ENCODE results near the gene NEGR1.

The NEGR1 gene

DNA sequence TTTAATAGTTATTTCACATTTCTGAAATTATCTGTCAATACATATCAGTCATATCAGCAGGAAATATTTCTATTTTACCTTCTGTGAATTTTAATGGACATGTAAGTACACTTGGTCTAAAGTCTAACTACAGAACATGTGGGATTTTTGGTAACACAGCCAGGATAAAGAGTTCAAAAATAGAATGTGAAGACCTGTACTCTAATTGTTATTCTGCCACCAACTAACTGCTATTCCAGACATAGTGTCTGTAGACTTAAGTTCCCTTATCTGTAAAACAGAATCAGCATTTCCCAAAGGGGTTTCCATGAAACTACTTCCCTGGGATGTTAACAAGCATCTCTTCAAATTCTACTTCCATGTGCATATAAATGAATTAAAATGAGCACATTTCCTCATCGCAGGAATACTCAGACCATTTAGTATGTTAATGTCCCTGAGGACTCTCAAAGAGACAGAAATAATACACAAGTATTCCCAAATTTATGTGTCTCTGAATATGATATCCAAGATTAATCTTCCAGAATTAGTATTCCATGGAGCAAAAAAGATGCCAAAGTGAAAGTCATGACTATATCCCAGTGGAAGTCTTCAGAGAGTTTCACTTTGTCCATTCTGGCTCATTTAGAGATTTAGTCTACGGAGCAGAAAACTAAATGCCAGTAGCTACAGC lies 325.6 kb downstream of the NEGR1 start:
- DNase-seq (ENCODE audit: low read depth): no peak

DNA sequence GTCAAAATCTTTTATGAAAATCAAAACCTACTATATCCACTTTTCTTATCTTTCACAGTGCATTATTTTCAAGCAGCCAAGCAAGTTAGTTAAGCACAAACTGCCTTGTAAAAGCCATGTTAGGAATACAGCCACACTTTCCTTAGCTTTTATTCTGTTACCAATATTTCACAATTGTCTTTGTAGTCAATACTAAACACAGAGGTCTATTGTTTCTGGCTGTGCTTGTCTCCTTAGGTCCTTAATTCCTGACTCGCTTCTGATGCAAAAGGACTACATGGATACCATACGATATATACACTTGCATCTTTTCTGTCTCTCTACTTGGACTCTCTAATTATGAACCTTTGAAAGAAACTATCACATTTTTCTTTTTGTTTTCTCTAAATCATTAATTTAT lies 331.8 kb downstream of the NEGR1 start:
- TF ChIP-seq, protein P1, sequence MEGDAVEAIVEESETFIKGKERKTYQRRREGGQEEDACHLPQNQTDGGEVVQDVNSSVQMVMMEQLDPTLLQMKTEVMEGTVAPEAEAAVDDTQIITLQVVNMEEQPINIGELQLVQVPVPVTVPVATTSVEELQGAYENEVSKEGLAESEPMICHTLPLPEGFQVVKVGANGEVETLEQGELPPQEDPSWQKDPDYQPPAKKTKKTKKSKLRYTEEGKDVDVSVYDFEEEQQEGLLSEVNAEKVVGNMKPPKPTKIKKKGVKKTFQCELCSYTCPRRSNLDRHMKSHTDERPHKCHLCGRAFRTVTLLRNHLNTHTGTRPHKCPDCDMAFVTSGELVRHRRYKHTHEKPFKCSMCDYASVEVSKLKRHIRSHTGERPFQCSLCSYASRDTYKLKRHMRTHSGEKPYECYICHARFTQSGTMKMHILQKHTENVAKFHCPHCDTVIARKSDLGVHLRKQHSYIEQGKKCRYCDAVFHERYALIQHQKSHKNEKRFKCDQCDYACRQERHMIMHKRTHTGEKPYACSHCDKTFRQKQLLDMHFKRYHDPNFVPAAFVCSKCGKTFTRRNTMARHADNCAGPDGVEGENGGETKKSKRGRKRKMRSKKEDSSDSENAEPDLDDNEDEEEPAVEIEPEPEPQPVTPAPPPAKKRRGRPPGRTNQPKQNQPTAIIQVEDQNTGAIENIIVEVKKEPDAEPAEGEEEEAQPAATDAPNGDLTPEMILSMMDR (IDR thresholded peaks at IDR 0.05; ENCODE audit: control insufficient read depth, extremely low read depth, insufficient read depth): no peak
- H3K4me3 ChIP-seq (ENCODE audit: low read depth, low read length): no peak overlapping the region
- no peak for DNase-seq (ENCODE audit: low read depth)

More for the DNA sequence above, 325.6 kb downstream of the NEGR1 start:
- H3K4me3 ChIP-seq (ENCODE audit: low read depth, low read length): no peak overlapping the region
- TF ChIP-seq, protein P1 (IDR thresholded peaks at IDR 0.05; ENCODE audit: control insufficient read depth, extremely low read depth, insufficient read depth): no peak

DNA sequence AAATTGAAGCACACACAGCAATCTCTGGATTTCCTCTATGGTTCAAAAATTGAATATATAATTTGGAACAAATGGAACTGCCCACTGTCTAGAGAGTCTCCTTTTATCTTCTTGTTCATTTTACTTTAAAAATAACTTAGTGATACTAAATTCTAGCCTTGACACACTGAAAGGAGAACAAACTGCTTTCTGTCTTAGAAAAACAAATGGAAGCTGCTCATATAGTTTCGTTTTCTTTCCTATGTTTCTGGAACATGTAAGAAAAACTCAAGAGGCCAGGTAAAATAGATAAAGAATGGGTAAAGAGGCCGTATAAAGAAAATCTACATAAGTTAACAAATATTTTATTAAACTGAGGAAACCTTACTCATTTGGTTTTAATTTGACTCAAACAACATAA lies 332.7 kb downstream of the NEGR1 start:
- TF ChIP-seq, protein P1 (IDR thresholded peaks at IDR 0.05; ENCODE audit: control insufficient read depth, extremely low read depth, insufficient read depth): no peak
- DNase-seq (ENCODE audit: low read depth): no peak
- no peak overlapping the region for H3K4me3 ChIP-seq (ENCODE audit: low read depth, low read length)

DNA sequence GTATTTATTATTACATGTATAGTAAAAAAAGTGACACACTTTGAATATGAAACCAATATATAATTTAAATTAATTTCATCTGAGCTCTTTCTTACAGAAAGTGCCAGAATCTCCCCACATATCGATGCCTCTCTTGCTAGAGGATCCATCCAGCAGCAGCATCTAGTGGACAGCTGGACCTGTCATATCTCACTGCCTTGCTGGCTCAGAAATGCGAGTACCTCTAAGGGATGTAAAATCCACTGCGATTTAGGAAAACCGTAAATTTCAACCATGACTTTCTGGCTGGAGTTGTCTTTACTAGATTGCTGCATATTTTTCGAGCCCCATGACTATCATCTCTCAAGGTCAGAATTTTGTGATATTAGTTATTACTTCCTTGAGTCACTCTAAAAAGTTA lies 333.8 kb downstream of the NEGR1 start:
- no peak for DNase-seq (ENCODE audit: low read depth)
- H3K4me3 ChIP-seq (ENCODE audit: low read depth, low read length): no peak overlapping the region
- TF ChIP-seq, protein P1 (IDR thresholded peaks at IDR 0.05; ENCODE audit: control insufficient read depth, extremely low read depth, insufficient read depth): no peak

DNA sequence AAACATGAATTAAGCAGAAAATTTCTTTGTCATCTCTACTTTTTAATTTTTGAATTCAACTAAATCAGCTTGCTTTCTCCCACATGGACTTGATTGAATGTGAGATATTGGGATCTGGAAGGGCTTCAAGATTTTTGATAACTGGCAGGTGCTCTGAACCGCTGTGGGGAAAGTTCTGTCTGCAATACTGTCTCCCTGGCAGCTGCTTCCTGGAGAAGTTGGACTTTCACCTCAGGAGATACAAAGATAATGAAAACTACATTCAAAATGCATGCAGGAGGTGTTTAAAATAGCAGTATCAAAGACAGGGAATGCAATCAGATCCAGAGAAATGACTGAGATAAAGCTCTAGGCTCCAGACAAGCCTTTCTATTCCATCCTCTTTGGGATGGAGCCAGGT lies 338.3 kb downstream of the NEGR1 start:
- TF ChIP-seq, protein P1 (IDR thresholded peaks at IDR 0.05; ENCODE audit: control insufficient read depth, extremely low read depth, insufficient read depth): no peak
- H3K4me3 ChIP-seq (ENCODE audit: low read depth, low read length): no peak overlapping the region
- no peak for DNase-seq (ENCODE audit: low read depth)

DNA sequence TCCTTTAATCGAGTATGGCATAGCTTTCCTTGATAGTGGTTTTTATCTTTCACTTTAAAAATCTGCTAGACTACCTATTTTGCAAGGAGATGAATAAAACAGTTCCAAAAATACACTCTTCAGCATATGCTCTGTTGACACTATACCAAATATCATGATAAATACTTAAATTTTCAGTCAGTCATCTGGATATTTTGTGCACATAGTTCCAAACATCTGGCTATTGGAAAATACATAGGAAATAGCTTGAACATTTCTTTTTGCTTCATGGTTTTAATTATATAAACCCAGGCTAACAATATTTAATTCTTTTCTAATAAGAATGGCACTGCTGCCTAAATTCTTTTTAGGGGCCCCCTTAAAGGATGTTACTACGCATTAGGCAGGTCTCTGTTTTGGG lies 342.1 kb downstream of the NEGR1 start:
- TF ChIP-seq, protein P1 (IDR thresholded peaks at IDR 0.05; ENCODE audit: control insufficient read depth, extremely low read depth, insufficient read depth): no peak
- no peak for DNase-seq (ENCODE audit: low read depth)
- no peak overlapping the region for H3K4me3 ChIP-seq (ENCODE audit: low read depth, low read length)

DNA sequence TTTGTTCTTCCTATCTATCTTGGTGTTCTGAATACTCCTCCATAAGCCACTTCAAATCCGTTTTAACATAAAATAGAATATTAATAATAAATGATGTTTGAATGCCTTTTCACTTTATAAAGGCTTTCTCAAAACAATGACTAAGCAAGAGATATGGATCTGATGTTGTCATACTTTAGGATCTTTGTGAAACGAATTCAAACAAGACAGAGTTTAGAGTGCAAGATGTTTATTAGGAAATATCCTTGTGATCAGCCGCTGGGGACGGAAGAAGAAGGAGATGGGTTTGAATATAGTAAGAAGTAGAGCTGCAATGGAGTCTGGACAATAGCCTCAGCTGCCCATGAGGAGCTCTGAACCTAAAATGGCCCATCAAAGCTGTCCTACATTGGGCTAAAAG lies 351.8 kb downstream of the NEGR1 start:
- no peak overlapping the region for H3K4me3 ChIP-seq (ENCODE audit: low read depth, low read length)
- TF ChIP-seq, protein P1 (IDR thresholded peaks at IDR 0.05; ENCODE audit: control insufficient read depth, extremely low read depth, insufficient read depth): no peak
- DNase-seq (ENCODE audit: low read depth): no peak

All from LNCaP clone FGC (cell line).